ENCODE data around the gene RSBN1L. TPM values are rescaled to one million over a fixed set of nuclear protein-coding genes. Genes with fewer than 3 reads are reported as not detected.

The RSBN1L gene
- total and polyA plus RNA-seq, 2 of the 8 experiments (the other 6 are each of a cell fraction or from before 2014, with no cell fraction given): 4.1 to 22.1 TPM

- TF ChIP-seq YY1 (IDR thresholded peaks at IDR 0.05; ENCODE audit: low read depth, low read length) (peak; percentile 23; the same call in 1 of the 2 replicates), ASH2L (IDR thresholded peaks at IDR 0.05; ENCODE audit: low read length) (no peak), MAX (IDR thresholded peaks at IDR 0.05) (peak; percentile 93), GTF2F1 (IDR thresholded peaks at IDR 0.05; ENCODE audit: borderline replicate concordance, low read depth, low read length) (no peak), SRF (IDR thresholded peaks at IDR 0.05; ENCODE audit: low read depth, low read length) (no peak), CTBP2 (IDR thresholded peaks at IDR 0.05; ENCODE audit: borderline replicate concordance, insufficient read depth, insufficient read length, low read length) (peak; percentile 59), GABPA (IDR thresholded peaks at IDR 0.05; ENCODE audit: borderline replicate concordance, insufficient read depth, low read length) (no peak), USF2 (IDR thresholded peaks at IDR 0.05; ENCODE audit: low read length) (peak; percentile 48; the same call in 1 of the 2 replicates), EGR1 (IDR thresholded peaks at IDR 0.05; ENCODE audit: borderline replicate concordance, low read depth, low read length) (no peak), EZH2 (IDR thresholded peaks at IDR 0.05; ENCODE audit: low read depth, low read length, severe bottlenecking) (no peak)
Measured at GRCh38 chr7:77684030-77684429, 12.2 kb upstream of the RSBN1L start (continued).

All from H1 (cell line).